GM11168 (cell line): Measurements from ENCODE around the gene TAGLN2.

Source experiments
- in situ Hi-C: fragments of 300-500 bp; cut with MboI; formaldehyde crosslinking; loops from one replicate; pipeline ENCODE4 v1.12.0; 2022; ENCODE audit warnings: low sequenced_read_pairs; ENCODE audit not compliant: unreplicated experiment

The TAGLN2 gene

DNA sequence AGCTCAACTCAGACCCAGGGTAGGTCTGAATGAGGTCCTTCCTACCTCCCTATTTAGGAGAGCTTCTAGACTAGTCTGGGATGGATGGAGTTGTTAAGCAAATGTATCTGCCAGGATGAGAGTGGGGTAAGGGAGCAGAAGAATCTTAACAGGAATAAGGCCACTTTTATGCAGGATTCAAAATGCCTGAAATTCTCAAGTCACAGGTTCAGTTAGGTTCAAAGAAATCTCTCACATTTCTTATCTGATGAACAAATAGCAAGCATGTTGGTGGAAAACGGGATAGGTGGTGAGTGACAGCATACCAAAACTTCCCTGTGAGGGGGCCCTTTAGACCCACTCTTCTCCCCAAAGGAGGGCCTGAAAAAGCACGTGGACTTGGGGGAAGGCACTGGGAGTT, 25.7 kb upstream of the TAGLN2 start:
- in situ Hi-C loops: no loop called here

DNA sequence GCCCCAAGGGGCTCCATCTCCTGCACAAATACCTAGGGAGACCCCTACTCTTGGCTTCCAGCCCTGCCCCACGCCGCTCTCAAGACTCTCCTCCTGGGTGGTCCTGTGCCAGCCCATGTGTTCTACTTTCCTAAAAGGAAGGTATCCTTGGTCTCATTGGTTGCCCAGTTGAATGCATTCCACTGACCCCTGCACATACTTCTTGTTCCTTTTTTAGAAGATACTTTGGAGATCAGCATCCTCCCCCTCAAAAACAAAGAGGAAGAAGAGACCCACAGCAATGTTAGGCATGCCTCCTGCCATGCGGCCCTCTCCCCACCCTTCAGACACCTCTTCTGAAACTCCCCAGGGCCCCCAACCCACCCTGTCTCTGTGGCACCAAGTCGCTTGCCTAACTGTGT, 24.7 kb upstream of the TAGLN2 start:
- in situ Hi-C loops: no loop called here

DNA sequence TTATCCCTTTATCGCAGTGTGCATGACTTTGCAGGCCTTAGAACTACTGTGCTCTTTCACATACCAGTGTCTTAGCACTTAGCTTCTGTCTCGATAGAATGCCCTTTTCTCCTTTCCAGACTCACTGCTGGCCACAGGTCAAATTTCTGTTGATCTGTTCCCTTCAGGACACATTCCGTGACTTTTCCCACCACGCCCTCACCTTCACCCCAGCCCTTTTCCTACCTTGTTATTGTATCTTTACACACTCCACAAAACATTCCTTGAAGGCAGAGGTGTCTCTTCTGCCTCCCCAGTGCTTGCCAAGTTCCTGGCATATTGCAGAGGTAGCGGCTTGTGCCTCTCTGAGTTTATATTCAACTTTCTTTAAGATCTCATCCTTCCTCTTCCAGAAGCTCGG, 23.8 kb upstream of the TAGLN2 start:
- in situ Hi-C loops: no loop called here

DNA sequence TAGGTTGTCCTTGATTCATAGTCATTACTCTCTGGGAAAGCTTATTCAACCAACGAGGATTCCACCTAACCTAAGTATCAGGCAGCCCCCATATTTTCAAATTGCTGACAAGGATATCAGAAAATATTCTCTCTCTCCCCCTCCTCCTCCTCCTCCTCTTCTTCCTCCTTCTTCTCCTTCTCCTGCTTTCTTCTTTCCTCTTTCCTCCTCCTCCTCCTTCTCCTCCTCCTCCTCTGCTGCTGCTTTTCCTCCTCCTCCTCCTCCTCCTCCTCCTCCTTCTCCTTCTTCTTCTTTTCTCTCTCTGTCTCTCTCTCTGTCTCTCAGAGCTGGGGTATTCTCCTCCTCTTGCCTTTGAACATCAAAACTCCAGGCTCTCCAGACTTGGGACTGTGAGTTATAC, 22.6 kb upstream of the TAGLN2 start:
- in situ Hi-C loops: no loop called here

DNA sequence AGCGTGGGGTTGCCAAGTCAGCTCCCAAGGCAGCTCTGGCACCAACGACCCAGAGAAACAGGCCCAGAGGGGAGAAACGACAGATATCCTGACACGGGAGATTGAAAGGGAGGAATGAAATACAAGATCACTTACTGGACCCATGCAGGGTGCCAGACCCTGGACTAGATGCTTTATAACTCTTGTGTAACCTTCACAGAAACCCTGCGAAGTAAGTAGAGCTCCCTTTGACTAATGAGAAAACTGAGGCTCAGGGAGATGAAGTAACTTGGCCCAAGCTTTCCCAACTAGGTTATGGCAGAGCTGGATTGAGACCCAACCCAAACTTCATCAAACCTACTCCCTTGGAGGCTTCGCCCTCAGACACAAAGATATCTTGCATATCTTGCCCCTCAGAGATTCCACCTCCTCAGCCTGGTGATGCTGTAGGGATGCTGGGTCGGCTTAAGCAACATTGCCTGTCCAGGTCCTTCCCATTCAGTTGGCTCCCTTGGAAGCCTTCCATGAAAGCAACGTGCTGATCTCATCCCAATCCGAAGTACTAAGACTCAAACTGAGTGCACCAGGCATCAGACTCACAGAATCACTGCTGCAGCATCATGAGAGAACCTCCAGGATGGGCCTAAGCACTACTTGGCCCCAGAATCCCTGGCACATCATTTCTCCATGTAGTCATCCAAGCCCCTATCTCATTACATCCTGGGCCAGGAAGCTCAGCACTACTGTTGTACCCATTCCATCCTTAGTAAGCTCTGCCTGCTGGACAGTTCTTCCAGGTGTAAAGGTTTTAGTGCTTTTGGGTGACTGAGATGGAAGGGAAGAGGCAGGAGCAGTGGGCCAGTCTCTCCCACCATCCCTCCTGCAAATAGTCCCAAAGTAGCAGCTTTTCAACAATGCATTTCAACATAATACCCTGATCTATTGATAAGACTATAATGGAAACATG, 21.2 kb upstream of the TAGLN2 start:
- in situ Hi-C loops: no loop called here

DNA sequence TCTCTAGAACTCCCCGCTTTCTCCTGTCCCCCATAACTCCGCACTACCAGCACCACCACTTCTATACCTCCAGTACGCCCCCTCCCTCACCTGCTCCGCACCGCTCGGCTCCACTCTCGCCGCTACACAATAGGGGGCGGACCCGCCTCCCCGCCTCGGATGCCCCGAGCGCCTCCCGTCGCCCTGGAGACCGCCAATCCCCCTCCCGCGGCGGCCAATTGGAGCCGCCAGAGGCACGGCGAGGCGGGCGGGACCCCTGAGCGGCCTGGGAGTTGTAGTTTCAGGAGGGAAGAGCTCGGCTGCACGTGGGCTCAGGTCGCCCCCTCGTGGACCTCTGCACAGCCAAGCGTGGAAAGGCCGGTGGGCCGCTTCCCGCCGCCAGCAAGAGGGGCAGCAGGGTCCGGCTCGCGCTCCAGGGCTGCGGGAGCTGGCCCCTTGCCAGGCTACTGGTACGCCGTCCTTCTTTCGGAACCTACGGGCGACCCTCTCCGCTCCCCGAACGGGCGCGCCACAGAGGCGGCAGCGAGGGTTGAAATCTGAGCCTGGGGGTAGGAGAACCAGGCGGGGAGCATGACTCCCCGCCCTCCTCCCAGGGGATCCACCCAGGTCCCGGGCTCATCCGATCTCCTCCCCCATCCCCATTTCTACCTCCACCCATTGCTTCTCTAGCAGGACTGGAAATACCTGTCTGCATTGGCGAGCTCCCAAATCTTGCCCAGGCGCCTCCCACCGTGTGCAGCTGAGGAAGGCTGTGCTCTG, 20.4 kb upstream of the TAGLN2 start, which contains the start of gene IGSF9:
IGSF9 (minus strand) TSS at position 131 of the 759 bp plus-strand sequence. CDS start 2,159 bp downstream, outside the sequence.
- in situ Hi-C loops: no loop called here

DNA sequence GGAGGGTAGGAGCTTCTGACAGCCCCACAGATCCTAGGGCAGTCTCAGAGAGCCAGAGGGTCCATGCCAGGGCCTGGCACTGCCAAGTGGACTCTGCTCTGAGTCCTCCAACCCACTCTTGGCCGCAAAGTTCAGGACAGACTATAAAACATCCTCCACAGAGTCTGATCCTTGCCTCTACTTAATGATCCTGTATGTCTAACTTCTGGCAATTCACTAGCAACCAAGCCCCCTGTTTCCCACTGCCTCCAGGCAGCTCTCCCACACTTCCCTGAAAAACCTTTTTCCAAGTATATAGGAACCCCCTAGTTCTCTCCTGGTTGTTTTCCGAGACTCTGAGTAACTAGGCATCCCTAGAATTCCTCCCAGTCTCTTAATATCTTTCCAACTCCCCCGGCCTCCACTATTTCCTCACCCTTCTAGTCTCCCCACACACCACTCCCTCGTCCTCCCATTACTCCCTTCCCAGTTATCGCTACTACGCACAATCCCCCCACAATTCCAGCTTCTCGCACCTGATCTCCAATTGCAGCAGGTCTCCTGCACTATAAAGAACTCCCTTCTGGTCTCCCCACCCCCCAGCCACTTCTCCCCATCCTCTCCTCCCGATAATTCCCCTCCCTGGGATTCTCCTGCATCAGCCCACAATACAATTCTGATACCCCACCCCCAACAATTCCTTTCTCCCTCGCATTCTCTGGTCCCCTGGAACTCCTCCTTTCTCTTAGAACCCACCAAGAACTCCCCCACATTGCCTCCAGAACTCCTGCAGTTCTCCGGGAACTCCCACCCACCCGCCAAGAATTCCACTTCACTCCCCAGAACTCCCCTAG, 19.5 kb upstream of the TAGLN2 start:
- in situ Hi-C loops: no loop called here

DNA sequence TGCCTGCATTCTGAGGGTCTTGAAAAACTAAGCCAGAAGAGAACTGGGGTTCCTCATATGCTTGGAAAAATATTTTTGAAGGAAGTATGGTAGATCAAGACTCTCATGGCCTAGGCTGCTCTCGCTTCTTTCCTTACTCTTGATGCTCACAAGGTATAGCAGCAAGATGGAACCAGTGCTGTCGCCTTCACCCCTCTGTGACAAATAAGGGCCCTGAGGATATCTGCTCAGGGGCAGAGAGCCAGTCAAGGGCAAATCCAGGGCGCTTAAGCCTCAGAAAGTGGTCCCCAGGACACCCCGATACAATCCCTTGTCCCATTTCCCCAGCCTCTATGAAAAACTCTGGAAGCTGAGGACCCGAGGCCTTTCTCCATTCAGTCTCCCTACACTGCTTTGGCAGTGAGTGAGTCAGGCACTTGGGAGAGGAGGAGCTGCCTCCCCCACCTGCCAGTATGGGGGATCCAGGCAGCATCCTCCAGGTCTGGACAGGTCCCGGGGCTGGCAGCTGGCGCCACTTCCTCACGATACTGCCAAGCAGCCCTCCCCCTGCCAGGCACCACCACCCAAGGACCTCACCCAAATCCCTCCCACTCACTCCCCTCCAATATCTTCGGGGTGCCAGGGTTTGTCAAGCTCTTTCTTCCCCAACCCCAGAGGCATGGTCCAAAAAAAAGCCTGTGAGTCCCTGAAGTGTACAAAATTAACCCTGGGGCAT, 18.8 kb upstream of the TAGLN2 start:
- in situ Hi-C loops: no loop called here

DNA sequence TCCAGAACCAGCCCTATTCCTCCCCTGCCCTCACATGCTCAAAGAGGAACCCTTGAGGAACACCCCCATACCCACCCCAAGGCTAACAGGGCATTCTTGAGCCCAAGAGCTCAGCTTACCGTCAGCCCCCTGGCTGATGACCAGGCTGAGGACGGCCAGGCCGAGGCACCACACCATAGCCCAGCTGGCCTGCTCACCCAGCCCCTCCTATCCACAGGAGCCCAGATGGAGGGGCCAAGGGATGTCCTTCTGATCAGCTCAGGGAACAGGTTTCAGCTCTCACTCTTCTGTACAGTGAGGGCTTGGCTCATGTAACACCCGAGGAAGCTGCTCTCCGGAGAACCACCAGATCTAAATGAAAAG, 18.0 kb upstream of the TAGLN2 start:
- in situ Hi-C loops: no loop called here

DNA sequence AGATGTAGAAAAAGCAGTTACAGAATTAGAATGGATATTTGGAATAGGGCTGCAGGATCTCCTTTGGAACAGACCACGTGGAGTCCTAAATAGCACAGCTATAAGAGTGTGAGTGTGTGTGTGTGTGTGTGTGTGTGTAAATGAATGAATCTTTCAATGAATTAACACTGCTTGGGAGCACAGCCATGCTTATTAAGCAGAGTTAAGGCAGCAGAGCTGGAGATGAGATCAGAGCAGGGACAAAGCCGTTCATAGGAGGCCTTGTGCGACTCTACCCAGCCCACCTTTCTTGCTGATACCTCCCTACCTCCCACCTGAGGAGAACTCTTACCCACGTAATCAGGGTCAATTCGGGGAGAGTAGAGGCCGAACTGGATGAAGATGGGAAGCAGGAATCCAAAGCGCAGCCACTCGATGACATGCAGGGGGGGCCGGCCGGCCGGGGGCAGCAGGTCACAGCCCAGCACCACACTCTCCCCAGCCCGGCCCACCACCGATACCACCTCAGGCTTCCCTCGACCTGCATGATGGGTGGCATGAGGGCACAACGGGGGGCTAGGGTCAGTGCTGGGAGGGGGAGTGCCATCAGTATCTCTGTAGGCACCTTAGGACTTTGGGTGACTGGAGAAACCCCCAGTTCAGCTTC, 17.4 kb upstream of the TAGLN2 start:
- in situ Hi-C loops: no loop called here

DNA sequence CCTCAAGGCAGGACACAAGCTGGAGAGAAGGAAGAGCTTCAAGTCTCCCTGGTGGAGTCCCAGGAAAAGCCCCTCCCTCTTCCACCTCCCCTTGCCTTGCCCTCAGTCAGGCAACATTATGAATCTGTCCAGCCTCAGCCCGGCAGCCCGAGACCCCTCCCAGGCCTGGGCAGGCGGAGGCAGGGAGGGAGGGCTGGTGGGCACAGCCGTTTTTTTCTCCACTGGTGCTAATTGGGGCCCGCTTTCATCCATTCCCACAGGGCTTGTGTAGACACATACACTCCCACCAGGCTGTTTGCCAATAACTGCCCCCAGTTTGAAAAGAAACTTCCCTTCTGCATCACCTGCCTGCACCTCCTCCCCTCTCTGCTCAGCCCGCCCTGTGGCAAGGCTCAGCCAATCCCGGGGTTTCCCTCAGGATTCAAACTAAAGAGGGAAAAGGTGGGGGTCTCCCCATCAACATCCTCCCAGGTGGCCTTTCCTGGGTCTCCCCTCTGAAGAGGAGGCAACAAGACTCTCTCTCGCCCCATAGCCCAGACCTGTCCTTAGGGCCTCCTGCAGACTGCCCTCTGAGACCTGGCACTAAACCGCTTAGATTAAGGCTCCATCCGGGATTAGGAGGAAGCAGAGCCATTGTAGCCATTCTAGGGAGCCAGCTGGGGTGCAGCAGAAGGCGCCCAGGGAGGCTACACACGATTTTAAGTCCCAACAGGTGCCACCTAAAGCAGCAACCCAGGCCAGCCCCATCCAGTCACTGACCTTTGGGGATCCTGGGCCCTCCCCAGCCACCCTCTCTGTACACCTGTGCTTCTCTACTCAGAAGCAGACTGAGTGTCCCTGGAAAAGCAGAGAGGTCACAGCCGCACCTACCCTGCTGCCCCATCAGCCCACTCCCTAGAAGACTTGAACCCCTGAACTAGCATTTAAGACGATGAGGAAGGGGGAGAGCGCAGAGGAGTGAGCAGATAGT, 16.6 kb upstream of the TAGLN2 start:
- in situ Hi-C loops: no loop called here

DNA sequence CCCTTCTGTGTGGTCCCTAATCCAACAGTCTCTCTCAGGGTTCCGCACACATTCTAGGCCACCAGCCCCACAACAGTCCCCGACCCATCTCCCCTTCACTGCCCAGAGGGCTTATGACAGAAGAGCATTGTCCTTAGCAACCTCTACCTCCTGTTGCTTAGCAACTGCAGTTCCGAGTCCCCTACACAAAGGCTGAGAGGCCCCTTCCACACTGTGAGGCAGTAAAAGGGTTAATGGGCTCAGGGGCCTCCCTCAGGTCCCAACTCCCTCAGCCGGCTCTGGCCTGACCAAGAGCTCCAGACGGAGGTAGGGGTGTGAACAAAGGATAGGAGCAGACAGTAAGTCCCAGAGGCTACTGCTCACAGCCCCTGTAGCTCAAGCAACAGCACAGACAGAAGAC, 15.8 kb upstream of the TAGLN2 start:
- in situ Hi-C loops: no loop called here

DNA sequence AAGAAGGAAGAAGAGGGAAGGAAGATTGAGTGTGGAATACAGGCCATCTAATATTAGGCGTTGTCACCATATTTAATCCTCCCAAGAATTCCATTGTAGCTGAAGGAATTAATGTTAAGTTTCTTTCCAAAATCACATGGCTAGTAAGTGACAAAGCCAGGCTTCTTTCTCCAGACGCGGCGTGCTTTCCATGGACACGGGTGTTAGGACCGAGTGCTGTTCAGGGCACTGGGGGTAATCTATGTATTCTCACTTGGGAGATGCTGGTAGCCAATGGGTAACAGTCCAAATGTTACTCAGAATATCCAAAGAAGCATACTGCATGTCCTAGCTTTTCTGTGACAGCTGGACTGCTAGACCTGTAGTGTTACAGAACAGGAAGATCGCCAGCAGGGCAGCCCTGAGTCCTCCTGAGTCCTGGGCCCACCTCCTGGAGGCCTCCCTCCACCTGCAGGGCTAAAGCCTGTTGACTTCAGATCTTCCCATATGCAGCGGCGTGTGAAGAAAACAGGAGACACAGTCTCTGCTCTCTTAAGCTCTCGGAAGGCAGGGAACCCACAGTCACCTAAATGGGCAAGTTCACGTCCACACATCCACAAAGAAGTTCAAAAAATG, 14.8 kb upstream of the TAGLN2 start:
- in situ Hi-C loops: no loop called here

DNA sequence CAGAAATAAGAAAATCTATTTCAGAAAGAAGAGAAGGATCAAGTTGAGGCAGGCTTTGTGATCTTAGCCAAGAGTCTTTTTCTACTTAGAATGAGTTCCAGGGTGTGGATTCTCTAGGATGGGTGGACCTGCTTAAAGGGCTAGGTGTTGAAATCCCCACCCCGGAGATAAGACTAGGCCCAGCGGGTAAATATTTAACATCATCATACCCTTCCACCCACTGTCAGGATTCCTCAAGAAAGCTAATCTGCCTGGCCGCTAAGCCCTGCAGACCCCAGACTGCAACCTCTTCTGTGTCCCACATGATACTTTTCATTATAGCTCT, 14.3 kb upstream of the TAGLN2 start:
- in situ Hi-C loops: loop anchor here (5.0 kb wide), 1 partner anchor 68 kb away; no protein-coding TSS in a partner anchor

DNA sequence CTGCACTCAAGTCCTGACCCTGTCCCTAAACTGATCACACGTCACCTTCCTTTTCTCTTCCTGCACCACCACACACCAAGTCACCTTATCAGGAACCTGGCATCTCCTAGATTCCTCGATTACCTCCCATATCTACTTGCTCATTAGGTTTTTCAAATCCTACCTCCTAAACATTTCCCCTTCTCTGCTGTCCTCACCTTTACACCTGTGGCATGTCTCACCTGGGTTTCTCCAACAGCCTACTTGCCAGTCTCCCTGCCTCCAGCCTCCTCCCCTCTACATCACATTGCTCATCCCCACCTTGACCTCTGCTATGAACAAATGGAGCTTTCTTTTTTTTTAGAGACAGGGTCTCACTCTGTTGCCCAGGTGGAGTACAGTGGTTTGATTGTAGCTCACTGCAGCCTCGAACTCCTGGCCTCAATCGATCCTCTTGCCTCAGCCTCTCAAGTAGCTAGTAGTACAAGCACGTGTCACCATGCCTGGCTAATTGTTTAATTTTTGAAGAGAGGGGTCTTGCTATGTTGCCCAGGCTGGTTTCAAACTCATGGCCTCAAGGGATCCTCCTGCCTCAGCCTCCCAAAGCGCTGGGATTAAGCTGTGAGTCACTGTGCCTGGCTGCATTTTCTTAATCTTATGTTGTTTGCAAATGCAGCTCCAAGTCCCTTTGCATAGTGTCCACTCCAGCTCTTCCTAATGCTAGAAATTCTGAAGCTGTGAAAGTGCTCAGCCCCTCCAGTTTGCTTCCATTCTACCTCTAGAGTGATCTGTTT, 13.8 kb upstream of the TAGLN2 start:
- in situ Hi-C loops: loop anchor here (5.0 kb wide), 1 partner anchor 68 kb away; no protein-coding TSS in a partner anchor

DNA sequence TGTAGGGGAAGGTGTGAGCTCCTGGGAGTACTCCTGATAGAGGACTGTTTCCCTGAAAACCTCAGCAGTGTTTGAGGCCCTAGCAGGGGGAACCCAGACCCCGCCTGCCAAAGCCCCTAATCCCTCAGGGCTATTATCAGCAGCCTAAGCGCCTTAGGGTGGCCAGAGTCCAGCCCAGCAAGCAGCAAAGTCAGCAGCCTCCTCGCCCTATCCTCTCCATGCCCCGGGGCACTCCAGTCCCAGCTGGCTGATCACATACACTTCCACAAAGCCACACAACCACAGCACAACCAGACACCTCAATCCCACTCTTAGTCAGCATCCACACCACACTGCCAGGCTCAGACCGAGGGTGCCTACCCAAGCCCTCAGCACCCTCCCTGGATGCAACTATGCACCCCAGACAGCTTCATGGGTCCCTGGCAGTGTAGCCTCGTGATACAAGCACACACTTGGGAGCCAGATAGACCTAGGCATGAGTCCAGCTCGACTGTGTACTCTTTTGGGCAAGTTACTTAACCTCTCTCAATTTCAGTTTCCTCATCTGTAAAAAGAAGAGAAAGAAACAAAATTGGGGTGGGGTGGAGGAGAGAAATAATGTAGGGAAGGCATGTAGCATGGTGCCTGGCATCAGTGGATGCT, 13.0 kb upstream of the TAGLN2 start:
- in situ Hi-C loops: loop anchor here (5.0 kb wide), 1 partner anchor 69 kb away; no protein-coding TSS in a partner anchor
